Spleen (tissue), 7 donors: ENCODE measurements around the gene BTBD16.

Experiments used
- CTCF ChIP-seq, 11 experiments: fragments of 200-600 bp in 7 of 11; fragments of 450-650 bp in 4 of 11; sonication (generic) in 4 of 11; IDR thresholded peaks in 8 of 11; conservative IDR thresholded peaks in 3 of 11; 1 replicate in 7 of 11; 2 replicates in 4 of 11; pipeline versions ENCODE4 v1.4.0 to v1.8.0; 2016 to 2021; ENCODE audit warnings: antibody characterized with exemption in 11 of 11, inconsistent platforms in 4 of 11, mild to moderate bottlenecking in 1 of 11
- POLR2A ChIP-seq, 3 donors: fragments of 450-650 bp; IDR thresholded peaks; one replicate each; pipeline ENCODE4 v1.5.1; 2017; ENCODE audit warnings: antibody characterized with exemption in 3 of 3, mild to moderate bottlenecking in 1 of 3
- POLR2AphosphoS5 ChIP-seq, 3 donors: sonication (generic); formaldehyde crosslinking; IDR thresholded peaks; one replicate each; pipeline ENCODE4 v1.5.1; 2017; ENCODE audit warnings: antibody characterized with exemption in 3 of 3
- donor health status: DM: no; HTN: no; CAD: no; lungs with moderate emphysema.
- donor health status: DM: no; HTN: no; CAD: no.
- donor health status: DM: no; HTN: no; CAD: no.

- TF ChIP-seq CTCF (IDR thresholded peaks at IDR 0.05 in 8 of 11, conservative IDR thresholded peaks at IDR 0.05 in 3 of 11), result no peak
- no peak for TF ChIP-seq POLR2A (IDR thresholded peaks at IDR 0.05)
- no peak for TF ChIP-seq POLR2AphosphoS5 (IDR thresholded peaks at IDR 0.05)
Measured at GRCh38 chr10:122244001-122244975, 26.8 kb upstream of the BTBD16 start.
